H1 (cell line): ENCODE measurements around the gene MAP3K3.

Experiments used
- BCL11A ChIP-seq, 2 experiments: IDR thresholded peaks; one replicate each; pipeline ENCODE4 v1.6.1; 2011; ENCODE audit warnings: low read depth in 2 of 2, low read length in 2 of 2, mild to moderate bottlenecking in 2 of 2
- BRCA1 ChIP-seq: IDR thresholded peaks from 2 replicates; pipeline ENCODE4 v1.6.1; 2012; ENCODE audit warnings: low read depth, low read length, improper control_type of control experiment
- CEBPB ChIP-seq: IDR thresholded peaks from 2 replicates; pipeline ENCODE4 v1.6.1; 2012; ENCODE audit warnings: low read depth, low read length
- CTCF ChIP-seq, 3 experiments: IDR thresholded peaks; 1 replicate in 2 of 3; 2 replicates in 1 of 3; pipeline versions ENCODE4 v1.5.1 to v1.6.1; 2011; ENCODE audit warnings: low read length in 3 of 3, mild to moderate bottlenecking in 3 of 3, inconsistent platforms in 2 of 3, low read depth in 1 of 3, moderate library complexity in 1 of 3; ENCODE audit not compliant: insufficient read depth in 1 of 3; ENCODE audit errors: control extremely low read depth in 1 of 3
- EP300 ChIP-seq, 2 experiments: IDR thresholded peaks; 1 replicate in 1 of 2; 2 replicates in 1 of 2; pipeline ENCODE4 v1.6.1; 2011 to 2012; ENCODE audit warnings: low read depth in 2 of 2, low read length in 2 of 2, mild to moderate bottlenecking in 2 of 2, borderline replicate concordance in 1 of 2, inconsistent platforms in 1 of 2, moderate library complexity in 1 of 2
- MAX ChIP-seq: IDR thresholded peaks from 2 replicates; pipeline ENCODE4 v1.6.1; 2012; ENCODE audit warnings: inconsistent platforms
- RFX5 ChIP-seq: IDR thresholded peaks from 2 replicates; pipeline ENCODE4 v1.6.1; 2011; ENCODE audit warnings: low read depth, low read length, improper control_type of control experiment, borderline replicate concordance
- SIRT6 ChIP-seq: IDR thresholded peaks from one replicate; pipeline ENCODE4 v1.7.1; 2012; ENCODE audit warnings: low read length, inconsistent platforms

DNA sequence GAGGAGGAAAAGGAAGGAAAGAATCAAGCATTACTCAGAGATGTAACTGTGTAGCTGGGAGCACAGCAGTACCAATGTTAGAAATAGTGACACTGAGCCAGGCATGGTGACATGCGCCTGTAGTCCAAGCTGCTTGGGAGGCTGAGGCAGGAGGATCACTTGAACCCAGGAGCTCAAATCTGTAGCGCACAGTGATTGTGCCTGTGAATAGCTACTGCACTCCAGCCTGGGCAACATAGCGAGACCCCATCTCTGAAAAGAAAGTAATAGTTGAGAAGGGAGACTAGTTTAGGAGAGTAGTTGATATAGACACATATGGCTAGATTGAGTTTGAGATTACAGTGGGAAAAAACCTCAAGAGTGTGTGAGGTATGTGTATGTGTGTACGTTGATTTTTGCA, 17.8 kb downstream of the MAP3K3 start:
- TF ChIP-seq EP300 (IDR thresholded peaks at IDR 0.05; ENCODE audit: borderline replicate concordance in 1 of 2, low read depth in 2 of 2, low read length in 2 of 2) (no peak), BCL11A (IDR thresholded peaks at IDR 0.05; ENCODE audit: low read depth in 2 of 2, low read length in 2 of 2) (no peak), RFX5 (no peak), SIRT6 (no peak), CEBPB (no peak), CTCF (IDR thresholded peaks at IDR 0.05; ENCODE audit: control extremely low read depth in 1 of 3, insufficient read depth in 1 of 3, low read depth in 1 of 3, low read length in 3 of 3) (no peak), MAX (no peak), BRCA1 (no peak)
